HepG2 (cell line): ENCODE data around the gene SARS2. TPM values are rescaled to one million over a fixed set of nuclear protein-coding genes. Genes with fewer than 3 reads are reported as not detected.

Experiments used
- ATAC-seq: fragments of 200-7000 bp; cut with Tn5 transposase; 3 replicates; pipeline ENCODE4 v1.9.1; 2020; ENCODE audit warnings: mild to moderate bottlenecking, moderate library complexity
- BruUV-seq: library from RNA; stranded (reverse); fragments of 400-500 nt; replicated peaks from 2 replicates; lab custom pipeline; 2021; lab: Mats Ljungman, UMichigan
- CTCF ChIA-PET: fragments of 300-600 bp; formaldehyde crosslinking; extraction: SDS; loops from one replicate; lab custom pipeline; 2021; ENCODE audit warnings: low total read pairs, inconsistent platforms, low intra/inter-chr PET ratio; lab: Yijun Ruan, JAX
- POLR2A ChIA-PET: fragments of 350-600 bp; sonication (Branson Sonifier 250); formaldehyde crosslinking; loops from one replicate; lab custom pipeline; 2020; ENCODE audit warnings: antibody characterized with exemption, inconsistent platforms; lab: Yijun Ruan, JAX
- DNase-seq: peaks from one replicate; pipeline ENCODE4 v3.0.0-alpha.2; 2015; ENCODE audit warnings: low spot score
- FAIRE-seq: peaks from 3 replicates; lab custom pipeline; 2011; peaks lifted over from hg19 to GRCh38; lab: Jason Lieb, UNC
- H2AFZ ChIP-seq: one replicate; pipeline ENCODE4 v1.6.1; 2011; ENCODE audit warnings: low read length, inconsistent platforms
- H3K27ac ChIP-seq: fragments of 300-600 bp; 3 replicates; pipeline ENCODE4 v1.8.0; 2011; ENCODE audit warnings: mixed run types, mild to moderate bottlenecking, mixed read lengths, low read length, inconsistent platforms; ENCODE audit not compliant: insufficient read depth; ENCODE audit errors: extremely low read length
- H3K27me3 ChIP-seq, 2 experiments: fragments of 200-600 bp in 1 of 2; 2 replicates in 1 of 2; 3 replicates in 1 of 2; pipeline versions ENCODE4 v1.6.0 to v1.8.0; 2011; ENCODE audit warnings: low read length in 2 of 2, mild to moderate bottlenecking in 2 of 2, moderate library complexity in 2 of 2, inconsistent platforms in 1 of 2; ENCODE audit not compliant: insufficient read depth in 2 of 2, control insufficient read depth in 1 of 2
- H3K36me3 ChIP-seq, 2 experiments: fragments of 200-600 bp in 1 of 2; replicated peaks in 1 of 2; 2 replicates in 1 of 2; 3 replicates in 1 of 2; pipeline versions ENCODE4 v1.5.1 to v1.8.0; 2011; ENCODE audit warnings: low read length in 2 of 2, inconsistent platforms in 1 of 2; ENCODE audit not compliant: insufficient read depth in 2 of 2, control insufficient read depth in 1 of 2
- H3K4me1 ChIP-seq: 2 replicates; pipeline ENCODE4 v1.5.1; 2012; ENCODE audit warnings: low read length, inconsistent platforms; ENCODE audit not compliant: insufficient read depth
- H3K4me2 ChIP-seq: 2 replicates; pipeline ENCODE4 v1.6.0; 2011; ENCODE audit warnings: low read depth, low read length, inconsistent platforms
- H3K4me3 ChIP-seq, 3 experiments: fragments of 200-600 bp in 1 of 3; sonication (generic), shearing (Covaris generic) in 1 of 3; replicated peaks in 1 of 3; 2 replicates each; pipeline ENCODE4 v1.5.1; 2011 to 2016; ENCODE audit warnings: low read length in 3 of 3, inconsistent platforms in 2 of 3, low read depth in 2 of 3, mild to moderate bottlenecking in 2 of 3, control low read depth in 1 of 3, mixed read lengths in 1 of 3; ENCODE audit not compliant: insufficient read depth in 1 of 3
- H3K79me2 ChIP-seq: one replicate; pipeline ENCODE4 v1.6.1; 2011; ENCODE audit warnings: low read length, inconsistent platforms; ENCODE audit not compliant: insufficient read depth
- H3K9ac ChIP-seq: 2 replicates; pipeline ENCODE4 v1.6.0; 2011; ENCODE audit warnings: mild to moderate bottlenecking, low read depth, low read length, inconsistent platforms; ENCODE audit not compliant: insufficient read depth
- H3K9me3 ChIP-seq: 2 replicates; pipeline ENCODE4 v1.5.1; 2012; ENCODE audit warnings: mild to moderate bottlenecking, low read length
- H4K20me1 ChIP-seq: 2 replicates; pipeline ENCODE4 v1.6.0; 2011; ENCODE audit warnings: inconsistent platforms, mild to moderate bottlenecking, low read length, moderate library complexity; ENCODE audit not compliant: insufficient read depth
- ARID2 ChIP-seq: sonication (generic); formaldehyde crosslinking; IDR thresholded peaks from 2 replicates; pipeline ENCODE4 v1.8.1; 2022; ENCODE audit warnings: mild to moderate bottlenecking, missing genetic modification reagents, borderline replicate concordance
- CBX2 ChIP-seq, 2 experiments: fragments of 200-600 bp in 1 of 2; sonication (generic); formaldehyde crosslinking in 1 of 2; IDR thresholded peaks; 2 replicates each; pipeline versions ENCODE4 v1.7.0 to v1.8.1; 2018 to 2022; ENCODE audit warnings: low read depth in 2 of 2, low read length in 1 of 2, mild to moderate bottlenecking in 1 of 2, missing genetic modification reagents in 1 of 2
- FOXA1 ChIP-seq, 2 experiments: fragments of 450-650 bp in 1 of 2; sonication (generic) in 1 of 2; formaldehyde crosslinking in 1 of 2; IDR thresholded peaks; 2 replicates each; pipeline versions ENCODE4 v1.4.0 to v1.6.1; 2016 to 2020; ENCODE audit warnings: missing genetic modification reagents in 1 of 2
- FOXO4 ChIP-seq: sonication (generic); formaldehyde crosslinking; conservative IDR thresholded peaks from 2 replicates; pipeline ENCODE4 v1.8.1; 2023; ENCODE audit warnings: missing genetic modification reagents
- GATAD1 ChIP-seq: IDR thresholded peaks from 2 replicates; pipeline ENCODE4 v1.6.1; 2016; ENCODE audit warnings: missing genetic modification reagents, missing compliant biosample characterization
- HNRNPH1 ChIP-seq: fragments of 200-400 bp; formaldehyde crosslinking; optimal IDR thresholded peaks from 2 replicates; pipeline ENCODE3; 2017; ENCODE audit warnings: mild to moderate bottlenecking, low read depth, low read length
- KAT7 ChIP-seq: IDR thresholded peaks from 2 replicates; pipeline ENCODE4 v1.6.1; 2018; ENCODE audit warnings: borderline replicate concordance, missing compliant biosample characterization
- KLF12 ChIP-seq: sonication (generic); formaldehyde crosslinking; IDR thresholded peaks from 2 replicates; pipeline ENCODE4 v1.4.0; 2020; ENCODE audit warnings: missing genetic modification reagents, borderline replicate concordance
- RBFOX2 ChIP-seq: fragments of 200-400 bp; formaldehyde crosslinking; IDR thresholded peaks from 2 replicates; pipeline ENCODE4 v1.6.1; 2017; ENCODE audit warnings: low read depth, mild to moderate bottlenecking, low read length
- RFX3 ChIP-seq: IDR thresholded peaks from 2 replicates; pipeline ENCODE4 v1.6.1; 2016; ENCODE audit warnings: missing biosample characterization, missing genetic modification reagents
- TFDP1 ChIP-seq: IDR thresholded peaks from 2 replicates; pipeline ENCODE4 v1.6.1; 2016; ENCODE audit warnings: missing compliant biosample characterization, missing genetic modification reagents, borderline replicate concordance
- TOPORS ChIP-seq: sonication (generic); formaldehyde crosslinking; IDR thresholded peaks from 2 replicates; pipeline ENCODE4 v1.8.0; 2023; ENCODE audit warnings: mild to moderate bottlenecking, missing genetic modification reagents
- ZC3H4 ChIP-seq: sonication (generic); formaldehyde crosslinking; IDR thresholded peaks from 2 replicates; pipeline ENCODE4 v1.4.0; 2020; ENCODE audit warnings: missing genetic modification reagents, borderline replicate concordance
- ZNF782 ChIP-seq: sonication (generic); formaldehyde crosslinking; IDR thresholded peaks from 2 replicates; pipeline ENCODE4 v1.4.0; 2020; ENCODE audit warnings: missing genetic modification reagents, mild to moderate bottlenecking, borderline replicate concordance
- ZNF792 ChIP-seq: IDR thresholded peaks from 2 replicates; pipeline ENCODE4 v1.6.1; 2016
- WGBS: methylation state at CpG from one replicate; pipeline ENCODE4 v1.1.6; 2017; ENCODE audit warnings: low lambda C conversion rate; 5-methylcytosine and 5-hydroxymethylcytosine counted together
- in situ Hi-C: cut with HindIII; loops from 2 replicates; pipeline ENCODE4 v1.10.0; 2017; ENCODE audit warnings: low pct_unique_long_range_greater_than_20kb; ENCODE audit not compliant: extremely low pct_ligation_motif_present
- intact Hi-C: fragments of 100-400 bp; cut with micrococcal nuclease; formaldehyde crosslinking; loops from one replicate; pipeline ENCODE4 v1.10.0; 2022; ENCODE audit not compliant: unreplicated experiment
- polyA plus RNA-seq, 8 experiments: library from polyadenylated mRNA; depleted of rRNA in 3 of 8; stranded (reverse) in 7 of 8; unstranded in 1 of 8; fragments of >200 nt; fragmentation: Illumina TruSeq in 4 of 8; extraction: Trizol in 4 of 8; gene quantifications; 2 replicates each; pipeline versions ENCODE4 v1.2.1 to v1.2.3, GENCODE V29; 2011 to 2016; ENCODE audit warnings: low read depth in 4 of 8, missing spikeins in 1 of 8, mixed read lengths in 1 of 8; ENCODE audit not compliant: insufficient read depth in 1 of 8
- total RNA-seq, 5 experiments: library from RNA; depleted of rRNA; stranded (reverse); fragments of >200 nt; fragmentation: Illumina TruSeq; extraction: Trizol; gene quantifications; 2 replicates each; pipeline ENCODE4 v1.2.3, GENCODE V29; 2016; ENCODE audit warnings: low read depth in 1 of 5
- TF ChIP-seq, protein P1 (sequence below): sonication (generic); formaldehyde crosslinking; IDR thresholded peaks from 2 replicates; pipeline ENCODE4 v1.4.0; 2020; ENCODE audit warnings: missing genetic modification reagents, borderline replicate concordance
- TF ChIP-seq, protein P2 (sequence below): sonication (generic); formaldehyde crosslinking; conservative IDR thresholded peaks from 2 replicates; pipeline ENCODE4 v1.4.0; 2020; ENCODE audit warnings: missing genetic modification reagents

SARS2 gene
- total and polyA plus RNA-seq, 2 of the 13 experiments (the other 11 are each of a cell fraction or from before 2014, with no cell fraction given), result 40.0 to 48.6 TPM

- Histone ChIP-seq H2AFZ (no peak overlapping the region), H3K27me3 (no peaks in the 10 kb centered on the region), H3K9me3 (no peaks in the 10 kb centered on the region), H3K9ac (peak overlapping the region; percentile 84), H3K79me2 (peaks cover 41% of the 10 kb centered on the region), H4K20me1 (peaks cover 6% of the 10 kb centered on the region; the same call in 1 of the 2 replicates), H3K4me2 (peak overlapping the region; percentile 80), H3K4me3 (peak overlapping the region; percentile 61 to 81 (median 80)), H3K27ac (peak overlapping the region; percentile 99), H3K36me3 (0 out of 5 replicates have a peak, but pooled peaks cover 0 to 3% of the 10 kb centered on the region in 2 experiments), H3K4me1 (peaks cover 59% of the 10 kb centered on the region)
- 0% methylated on average over 3 of the region's 22 CpGs for WGBS
- BruUV-seq, result no TSS peak
- FAIRE-seq (peak; percentile 4), DNase-seq (peak; percentile 60), ATAC-seq (peak; percentile 59)
- ChIA-PET POLR2A (interaction anchor here (0.8 to 1.8 kb wide), 13 partner anchors 9 to 415 kb away, joined by 3 to 12 read pairs (median 4); partner anchors contain the start of genes MED29, MRPS12, NFKBIB and PAF1), CTCF (no interaction called here)
- intact Hi-C loops, result loop anchor here (5.0 kb wide), 1 partner anchor 76 kb away; no protein-coding TSS in a partner anchor
- in situ Hi-C loops, result loop anchor here (5.0 kb wide), 1 partner anchor 61 kb away; no protein-coding TSS in a partner anchor
- TF ChIP-seq ZC3H4, result peak; percentile 74; the same call in 1 of the 2 replicates
- no peak for TF ChIP-seq ZNF782 (CRISPR knock-in tag)
- no peak for TF ChIP-seq TOPORS (CRISPR knock-in tag)
- no peak for TF ChIP-seq CBX2 (IDR thresholded peaks at IDR 0.05; ENCODE audit: low read depth, low read length)
- no peak for TF ChIP-seq CBX2 (CRISPR knock-in tag; IDR thresholded peaks at IDR 0.05; ENCODE audit: low read depth)
- no peak for TF ChIP-seq RFX3 (CRISPR knock-in tag)
- no peak for TF ChIP-seq HNRNPH1
- TF ChIP-seq KAT7 (CRISPR knock-in tag), result no peak
- TF ChIP-seq ARID2 (CRISPR knock-in tag), result peak; percentile 9; the same call in 1 of the 2 replicates
- TF ChIP-seq RBFOX2, result peak; percentile 74
- TF ChIP-seq, protein P1, sequence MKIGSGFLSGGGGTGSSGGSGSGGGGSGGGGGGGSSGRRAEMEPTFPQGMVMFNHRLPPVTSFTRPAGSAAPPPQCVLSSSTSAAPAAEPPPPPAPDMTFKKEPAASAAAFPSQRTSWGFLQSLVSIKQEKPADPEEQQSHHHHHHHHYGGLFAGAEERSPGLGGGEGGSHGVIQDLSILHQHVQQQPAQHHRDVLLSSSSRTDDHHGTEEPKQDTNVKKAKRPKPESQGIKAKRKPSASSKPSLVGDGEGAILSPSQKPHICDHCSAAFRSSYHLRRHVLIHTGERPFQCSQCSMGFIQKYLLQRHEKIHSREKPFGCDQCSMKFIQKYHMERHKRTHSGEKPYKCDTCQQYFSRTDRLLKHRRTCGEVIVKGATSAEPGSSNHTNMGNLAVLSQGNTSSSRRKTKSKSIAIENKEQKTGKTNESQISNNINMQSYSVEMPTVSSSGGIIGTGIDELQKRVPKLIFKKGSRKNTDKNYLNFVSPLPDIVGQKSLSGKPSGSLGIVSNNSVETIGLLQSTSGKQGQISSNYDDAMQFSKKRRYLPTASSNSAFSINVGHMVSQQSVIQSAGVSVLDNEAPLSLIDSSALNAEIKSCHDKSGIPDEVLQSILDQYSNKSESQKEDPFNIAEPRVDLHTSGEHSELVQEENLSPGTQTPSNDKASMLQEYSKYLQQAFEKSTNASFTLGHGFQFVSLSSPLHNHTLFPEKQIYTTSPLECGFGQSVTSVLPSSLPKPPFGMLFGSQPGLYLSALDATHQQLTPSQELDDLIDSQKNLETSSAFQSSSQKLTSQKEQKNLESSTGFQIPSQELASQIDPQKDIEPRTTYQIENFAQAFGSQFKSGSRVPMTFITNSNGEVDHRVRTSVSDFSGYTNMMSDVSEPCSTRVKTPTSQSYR (CRISPR knock-in tag), result no peak
- TF ChIP-seq, protein P2, sequence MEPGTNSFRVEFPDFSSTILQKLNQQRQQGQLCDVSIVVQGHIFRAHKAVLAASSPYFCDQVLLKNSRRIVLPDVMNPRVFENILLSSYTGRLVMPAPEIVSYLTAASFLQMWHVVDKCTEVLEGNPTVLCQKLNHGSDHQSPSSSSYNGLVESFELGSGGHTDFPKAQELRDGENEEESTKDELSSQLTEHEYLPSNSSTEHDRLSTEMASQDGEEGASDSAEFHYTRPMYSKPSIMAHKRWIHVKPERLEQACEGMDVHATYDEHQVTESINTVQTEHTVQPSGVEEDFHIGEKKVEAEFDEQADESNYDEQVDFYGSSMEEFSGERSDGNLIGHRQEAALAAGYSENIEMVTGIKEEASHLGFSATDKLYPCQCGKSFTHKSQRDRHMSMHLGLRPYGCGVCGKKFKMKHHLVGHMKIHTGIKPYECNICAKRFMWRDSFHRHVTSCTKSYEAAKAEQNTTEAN (CRISPR knock-in tag), result 0 out of 2 replicates have a peak, but pooled peaks have one; percentile 24
- TF ChIP-seq FOXA1 (IDR thresholded peaks at IDR 0.05), result no peak
- no peak for TF ChIP-seq FOXA1 (CRISPR knock-in tag; IDR thresholded peaks at IDR 0.05)
- TF ChIP-seq TFDP1 (CRISPR knock-in tag), result 0 out of 2 replicates have a peak, but pooled peaks have one; percentile 6
- 0 out of 2 replicates have a peak, but pooled peaks have one; percentile 4 for TF ChIP-seq GATAD1 (CRISPR knock-in tag)
- peak; percentile 51; the same call in 1 of the 2 replicates for TF ChIP-seq KLF12 (CRISPR knock-in tag)
- TF ChIP-seq ZNF792 (CRISPR knock-in tag), result 0 out of 2 replicates have a peak, but pooled peaks have one; percentile 4
- no peak for TF ChIP-seq FOXO4 (CRISPR knock-in tag)
These were observed 45.3 kb upstream of the SARS2 start for GRCh38 chr19:38975861-38976271.
